Measurements from ENCODE around the gene PTPRN2. TPM values are rescaled to one million over a fixed set of nuclear protein-coding genes. Genes with fewer than 3 reads are reported as not detected.

The PTPRN2 gene
- total RNA-seq, 1 experiment from 2014 or later, result 2.1 TPM

GRCh38 chr7:158020706-158021095 is 566.9 kb downstream of the PTPRN2 start:
- H3K9ac ChIP-seq (ENCODE audit: low read length), result no peak overlapping the region
- no peak overlapping the region for H2AFZ ChIP-seq (ENCODE audit: low read depth, low read length, poor library complexity, severe bottlenecking)
- no peaks in the 10 kb centered on the region for H4K20me1 ChIP-seq (ENCODE audit: insufficient read depth)
- H3K4me1 ChIP-seq (ENCODE audit: control insufficient read depth in 1 of 2, insufficient read depth in 2 of 2, low read length in 2 of 2), result no peaks in the 10 kb centered on the region
- TF ChIP-seq RAD21 (IDR thresholded peaks at IDR 0.05; ENCODE audit: low read depth) (no peak), JUND (IDR thresholded peaks at IDR 0.05) (no peak), POLR2AphosphoS5 (IDR thresholded peaks at IDR 0.05; ENCODE audit: low read depth, low read length) (no peak), YY1 (IDR thresholded peaks at IDR 0.05; ENCODE audit: extremely low read depth, insufficient replicate concordance, low read depth, low read length) (no peak), TCF7L2 (IDR thresholded peaks at IDR 0.05; ENCODE audit: borderline replicate concordance, extremely low read depth, insufficient read depth, insufficient read length) (no peak), REST (IDR thresholded peaks at IDR 0.05; ENCODE audit: low read depth) (no peak), SRF (IDR thresholded peaks at IDR 0.05; ENCODE audit: low read depth) (no peak), SP1 (IDR thresholded peaks at IDR 0.05; ENCODE audit: low read depth) (no peak), EZH2phosphoT487 (IDR thresholded peaks at IDR 0.05; ENCODE audit: borderline replicate concordance) (no peak), ZBTB33 (IDR thresholded peaks at IDR 0.05; ENCODE audit: extremely low read depth, insufficient replicate concordance, low read length) (no peak), CTCF (IDR thresholded peaks at IDR 0.05 in 2 of 3, conservative IDR thresholded peaks at IDR 0.05 in 1 of 3; ENCODE audit: borderline replicate concordance in 1 of 3, insufficient read depth in 1 of 3, low read depth in 2 of 3, low read length in 2 of 3) (no peak), EGR1 (IDR thresholded peaks at IDR 0.05; ENCODE audit: low read depth) (no peak), CBX3 (IDR thresholded peaks at IDR 0.05; ENCODE audit: low read depth) (no peak)
- H3K27ac ChIP-seq (ENCODE audit: low read depth, low read length), result no peak overlapping the region
- ATAC-seq (no peak), DNase-seq (ENCODE audit: low read depth, low spot score) (no peak)
- RAD21 ChIA-PET (ENCODE audit: low non-redundant PET in 1 of 2, low total read pairs in 2 of 2, uncharacterized antibody in 2 of 2, unreplicated experiment in 2 of 2), result no interaction called here
- H3K4me2 ChIP-seq (ENCODE audit: low read length), result no peak overlapping the region
- no peaks in the 10 kb centered on the region for H3K36me3 ChIP-seq (ENCODE audit: control insufficient read depth in 1 of 2, insufficient read depth in 2 of 2, low read length in 2 of 2)
- POLR2A ChIA-PET, result no interaction called here
- no peak overlapping the region for H3K4me3 ChIP-seq (replicated peaks in 1 of 2; ENCODE audit: low read depth in 1 of 2, low read length in 2 of 2)
- no peaks in the 10 kb centered on the region for H3K27me3 ChIP-seq (ENCODE audit: insufficient read depth, low read length)
- no peaks in the 10 kb centered on the region for H3K79me2 ChIP-seq (ENCODE audit: insufficient read depth, low read length)
- intact Hi-C loops (cut with micrococcal nuclease), result no loop called here
- H3K9me2 ChIP-seq (ENCODE audit: insufficient read depth), result no peaks in the 10 kb centered on the region
- CTCF ChIA-PET, result no interaction called here
- H3K9me3 ChIP-seq (ENCODE audit: control insufficient read depth in 1 of 2, insufficient read depth in 1 of 2, low read depth in 1 of 2, low read length in 2 of 2), result no peaks in the 10 kb centered on the region
- no TSS peak for BruUV-seq (replicated peaks)
